HG02623 (cell line): ENCODE results near the gene SECISBP2L.

Source experiments
- ATAC-seq: cut with Tn5 transposase; IDR thresholded peaks from one replicate; pipeline ENCODE4 v1.9.1; 2021; ENCODE audit warnings: moderate library complexity; ENCODE audit not compliant: unreplicated experiment

The SECISBP2L gene

DNA sequence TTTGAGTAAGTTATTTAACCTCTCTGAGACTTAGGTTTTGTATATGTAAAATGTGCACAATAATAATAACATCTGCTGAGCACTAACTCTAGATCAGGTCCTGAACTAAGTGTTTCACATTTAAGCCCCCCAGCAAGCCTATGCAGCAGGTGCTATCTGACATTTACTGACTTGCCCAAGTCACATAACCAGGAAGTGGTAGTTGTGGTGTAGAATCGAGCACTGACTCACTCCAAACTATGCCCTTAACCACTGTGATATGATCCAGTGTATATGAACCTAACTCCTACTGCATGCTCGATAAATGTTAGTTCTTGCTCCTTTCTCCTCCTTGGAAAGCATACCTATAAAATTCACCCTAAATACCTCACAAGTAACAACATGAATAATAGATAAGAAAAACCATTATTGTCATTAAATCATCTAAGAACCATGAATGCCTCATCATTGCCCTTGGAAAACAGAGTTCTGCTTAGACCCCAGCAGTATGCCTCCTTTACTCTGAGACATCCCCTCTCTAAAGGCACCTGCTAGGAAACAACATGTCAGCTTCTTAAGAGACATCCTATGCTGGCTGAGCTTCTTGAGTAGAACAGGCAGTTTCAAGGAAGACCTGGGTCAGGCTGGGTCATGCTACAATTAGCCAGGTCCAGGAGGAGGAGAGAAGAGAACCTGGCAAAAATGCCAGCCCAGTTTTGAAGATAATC, 79.5 kb downstream of the SECISBP2L start:
- peak; percentile 76 for ATAC-seq

DNA sequence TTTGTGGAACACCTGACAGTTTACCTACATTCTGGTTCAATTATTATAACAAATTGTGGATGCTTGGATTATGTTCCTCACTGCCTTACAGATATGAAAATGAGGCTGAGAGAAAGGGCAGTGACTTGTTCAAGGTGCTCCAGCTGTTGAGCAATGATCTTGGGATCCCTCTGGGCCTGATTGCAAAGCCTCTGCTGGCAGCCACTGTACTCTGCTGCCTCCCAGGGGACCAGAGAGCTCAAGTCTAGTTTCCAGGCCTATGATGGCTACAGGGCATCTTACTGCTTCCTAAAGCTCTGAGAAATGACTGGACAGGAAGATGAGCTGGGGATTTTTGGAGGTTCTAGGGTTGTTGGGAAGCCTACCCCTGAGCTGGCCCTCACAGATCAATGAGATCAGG, 80.3 kb downstream of the SECISBP2L start:
- peak; percentile 46 for ATAC-seq

DNA sequence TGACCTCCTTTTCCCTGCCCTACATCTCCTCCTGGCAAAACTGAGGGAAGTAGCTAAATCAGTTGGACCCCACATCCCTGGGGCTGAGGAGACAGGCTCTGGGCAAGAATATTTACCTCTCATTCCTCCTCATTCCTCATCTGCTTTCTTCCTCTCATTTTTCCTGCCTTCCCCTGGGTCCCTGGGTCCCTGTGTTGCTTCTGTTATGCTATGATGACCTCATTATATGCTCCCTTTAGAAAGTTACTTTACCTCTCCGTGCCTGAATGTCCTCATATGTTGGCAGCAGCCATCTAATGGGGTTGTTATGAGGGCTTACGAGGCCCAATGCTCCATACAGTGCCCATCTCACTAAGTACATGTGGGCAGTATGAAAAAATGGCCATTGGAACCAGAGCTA, 81.3 kb downstream of the SECISBP2L start:
- no peak for ATAC-seq

DNA sequence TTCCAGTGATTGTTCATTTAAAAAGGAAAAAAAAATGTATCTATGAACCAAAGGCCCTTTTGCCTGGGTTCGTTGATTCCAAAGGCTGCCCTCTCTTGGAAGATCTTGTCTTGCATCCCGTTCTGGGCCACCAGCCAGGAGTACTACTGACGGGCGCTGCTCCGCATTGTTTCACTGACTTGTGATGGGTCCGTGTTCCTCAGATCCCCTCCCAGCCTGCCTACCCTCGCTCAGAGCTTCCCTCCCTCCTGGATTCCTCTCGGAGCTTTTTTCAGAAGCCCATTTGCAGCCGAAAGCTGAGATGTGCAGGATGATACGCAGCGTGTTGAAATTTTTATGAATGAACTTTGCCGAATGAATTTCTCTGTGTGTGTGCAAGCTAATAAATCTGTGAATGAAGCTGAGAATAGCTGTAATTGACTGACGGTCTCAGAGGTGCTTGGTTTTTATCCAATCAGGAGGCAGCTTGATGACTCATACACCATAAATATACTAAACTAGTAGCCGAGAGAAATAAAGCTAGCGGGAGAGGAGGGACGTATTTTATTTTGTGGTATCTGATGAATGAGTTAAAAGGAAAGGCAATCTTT, 82.6 kb downstream of the SECISBP2L start, which contains the start of gene SHC4:
TSS of gene SHC4 (minus strand) at position 396 of the 590 bp plus-strand sequence. CDS start 904 bp downstream, outside the sequence.
- ATAC-seq, result no peak

DNA sequence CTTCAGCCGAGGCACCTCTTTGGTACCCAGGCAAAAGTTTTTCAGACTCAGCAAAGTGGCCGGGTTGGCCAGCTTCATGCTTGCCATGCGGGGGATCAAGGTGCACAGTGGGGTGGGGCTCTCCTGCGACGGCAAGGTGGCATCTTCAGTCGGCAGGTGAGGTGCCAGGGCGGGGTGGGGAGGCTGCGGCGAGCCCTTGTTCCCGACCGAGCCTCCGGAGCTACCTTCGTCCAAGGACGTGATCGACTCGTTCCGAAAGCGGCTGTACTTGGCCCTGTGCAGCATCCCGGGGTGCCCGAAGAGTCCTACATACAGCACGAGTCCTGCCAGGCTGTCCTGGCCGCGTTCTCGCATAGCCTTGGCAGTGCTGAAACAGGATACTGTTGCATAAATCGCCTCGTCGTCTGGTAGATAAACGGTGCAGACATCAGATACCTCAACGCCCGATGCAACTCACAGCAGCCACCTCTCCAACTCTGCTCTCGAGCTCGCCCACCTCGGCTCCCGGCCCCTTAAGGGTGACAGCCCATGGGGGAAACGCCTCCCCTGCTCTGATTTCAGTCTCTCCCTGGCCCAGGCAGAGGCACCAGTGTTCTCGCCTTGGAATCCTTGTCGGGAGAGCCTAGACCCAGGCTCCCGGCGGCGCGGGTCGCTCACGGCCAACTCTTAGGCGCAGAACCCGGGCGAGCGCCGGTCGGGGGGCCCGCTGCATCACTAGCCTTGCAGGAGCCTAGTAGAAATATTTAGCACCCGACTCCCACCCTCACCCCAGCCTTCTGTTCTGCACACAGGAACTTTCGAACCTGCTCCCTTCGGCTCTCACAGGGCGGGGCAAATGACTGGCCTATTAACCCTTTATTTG, 83.4 kb downstream of the SECISBP2L start:
- no peak for ATAC-seq

DNA sequence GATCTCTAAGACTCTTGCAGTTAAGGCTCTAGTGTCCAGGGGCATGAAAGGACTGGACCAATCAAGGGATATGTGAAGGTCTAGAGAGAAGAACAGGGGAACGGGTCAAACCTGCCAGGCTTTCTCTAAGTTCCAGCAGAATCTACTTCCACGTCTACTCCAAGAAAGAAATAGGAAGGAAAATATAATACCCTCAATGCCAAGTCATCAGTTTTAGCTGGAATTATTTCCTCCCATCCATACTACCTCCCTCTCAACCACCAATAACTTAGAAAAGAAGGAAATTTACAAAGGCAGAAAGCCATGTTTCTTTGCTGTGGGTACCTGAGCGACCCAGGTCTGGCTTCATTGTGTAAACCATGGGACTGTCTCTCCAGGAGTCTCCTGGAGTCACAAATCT, 90.3 kb downstream of the SECISBP2L start:
- ATAC-seq, result no peak

DNA sequence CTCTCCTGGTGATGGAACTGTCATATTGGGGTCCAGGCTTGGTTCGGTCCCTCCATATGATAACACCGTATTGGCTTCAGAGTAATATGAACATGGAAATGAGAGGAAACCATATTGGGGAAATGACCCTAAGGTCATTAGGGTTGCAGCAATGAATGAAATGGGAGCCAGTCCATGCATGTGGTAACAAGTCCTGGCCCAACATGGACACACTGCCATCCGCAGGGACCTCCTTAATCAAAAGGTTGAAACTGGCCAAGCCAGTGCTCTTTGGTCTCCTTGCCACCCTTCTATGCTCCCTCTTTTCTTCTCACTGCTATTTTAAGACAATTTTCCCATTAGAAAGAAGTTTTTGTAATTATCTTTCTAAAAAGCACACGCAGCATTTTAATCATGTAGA, 90.9 kb downstream of the SECISBP2L start:
- ATAC-seq, result no peak

DNA sequence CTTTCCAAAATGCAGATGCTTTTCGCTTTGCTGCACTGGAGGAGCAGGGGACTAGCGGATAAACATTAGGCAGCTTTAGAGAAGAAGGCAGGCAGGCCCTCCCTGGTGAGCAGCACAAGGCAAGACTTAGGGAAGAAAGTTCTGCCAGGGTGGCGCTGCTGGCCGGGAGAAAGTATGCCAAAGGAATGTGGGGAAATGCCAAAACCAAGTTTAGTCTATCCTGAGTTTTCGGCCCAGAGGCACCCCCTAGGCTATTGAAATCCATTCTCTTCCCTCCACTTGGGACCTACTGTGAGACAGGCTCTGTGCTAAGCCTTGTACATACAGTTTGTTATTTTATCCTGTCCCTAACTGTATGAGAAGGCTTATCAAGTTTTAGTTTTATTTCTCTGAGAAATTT, 91.7 kb downstream of the SECISBP2L start:
- no peak for ATAC-seq

DNA sequence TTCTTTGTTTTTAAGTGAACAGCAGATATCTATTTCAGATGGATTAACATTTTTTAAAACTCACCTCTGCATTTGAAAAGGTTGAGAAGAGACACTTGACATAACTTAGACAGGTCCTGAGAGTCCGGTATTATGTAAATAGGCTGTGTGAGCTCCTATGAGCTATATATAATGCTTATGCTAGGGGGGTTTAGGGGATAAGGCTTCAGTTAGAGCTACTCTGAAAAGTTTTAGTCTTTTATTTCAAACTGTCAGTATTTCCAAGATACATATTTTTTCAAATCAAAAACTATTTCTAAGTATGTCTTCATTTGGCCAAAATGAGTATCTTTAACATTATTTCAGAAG, 99.4 kb downstream of the SECISBP2L start:
- ATAC-seq, result no peak

DNA sequence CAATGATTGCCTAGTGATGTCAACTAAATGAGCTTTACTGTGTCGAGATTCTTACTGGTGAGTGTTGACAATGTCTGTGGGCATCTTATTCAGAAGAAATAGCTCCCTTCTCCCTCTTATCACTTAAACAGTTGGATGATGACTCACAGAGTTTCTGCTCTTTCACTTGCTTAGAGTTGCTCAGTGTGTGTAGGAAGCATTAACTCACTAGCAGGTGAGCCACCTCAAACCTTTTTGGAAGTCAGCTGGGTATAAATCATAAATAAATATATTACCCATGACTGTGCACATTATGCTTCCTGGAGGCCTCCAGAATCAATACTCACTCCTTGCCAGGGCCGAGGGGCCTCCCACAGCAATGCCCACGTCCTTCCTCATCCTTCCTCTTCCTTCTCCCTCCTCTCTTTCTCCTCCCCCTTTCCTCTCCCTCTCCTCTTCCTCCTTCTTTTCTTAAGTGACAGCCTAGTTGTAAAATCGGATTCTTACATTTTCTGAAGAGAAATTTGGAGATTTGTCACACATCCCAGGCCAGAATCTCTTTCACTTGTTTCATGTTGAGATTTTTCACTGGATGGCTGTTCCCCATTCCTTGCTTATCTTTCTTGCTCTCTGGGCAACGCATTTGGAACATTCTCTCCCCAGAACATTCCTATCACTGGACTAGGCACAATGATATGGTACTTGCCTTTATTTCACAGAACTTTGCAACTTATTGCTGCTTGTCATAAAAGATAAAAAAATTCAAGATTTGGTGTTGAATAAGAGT, 100.0 kb downstream of the SECISBP2L start:
- ATAC-seq, result no peak

DNA sequence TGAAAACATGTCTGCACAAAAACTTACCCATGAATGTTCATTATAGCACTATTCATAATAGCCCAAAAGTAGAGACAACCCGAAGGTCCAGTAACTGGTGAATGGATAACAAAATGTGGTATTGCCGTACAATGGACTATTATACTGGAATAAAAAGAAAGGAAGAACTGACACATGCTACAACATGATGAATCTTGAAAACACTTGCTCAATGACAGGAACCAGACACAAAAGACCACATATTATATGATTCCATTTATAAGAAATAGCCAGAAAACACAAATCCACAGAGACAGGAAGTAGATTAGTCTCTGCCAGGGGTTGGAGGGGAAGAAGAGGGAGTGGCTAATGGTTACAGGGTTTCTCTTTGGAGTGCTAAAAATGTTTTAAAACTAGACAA, 100.9 kb downstream of the SECISBP2L start:
- ATAC-seq, result no peak

DNA sequence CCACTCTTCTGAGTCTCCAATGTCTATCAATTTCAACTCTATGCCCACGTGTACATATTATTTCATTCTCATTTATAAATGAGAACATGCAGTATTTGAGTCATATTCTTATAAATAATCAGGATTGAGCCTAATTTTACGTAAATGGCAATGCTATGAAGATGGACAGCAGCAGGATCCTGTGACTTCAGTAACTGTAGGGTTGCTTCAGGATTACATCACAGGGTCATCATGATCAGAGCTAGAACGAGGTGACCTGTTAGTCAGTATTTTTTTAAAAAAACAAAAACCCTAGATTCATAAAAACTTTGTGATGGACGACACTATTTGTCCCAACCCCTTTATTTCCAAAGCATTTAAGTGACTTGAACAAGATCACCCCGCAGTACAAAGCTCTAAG, 104.3 kb downstream of the SECISBP2L start:
- no peak for ATAC-seq

DNA sequence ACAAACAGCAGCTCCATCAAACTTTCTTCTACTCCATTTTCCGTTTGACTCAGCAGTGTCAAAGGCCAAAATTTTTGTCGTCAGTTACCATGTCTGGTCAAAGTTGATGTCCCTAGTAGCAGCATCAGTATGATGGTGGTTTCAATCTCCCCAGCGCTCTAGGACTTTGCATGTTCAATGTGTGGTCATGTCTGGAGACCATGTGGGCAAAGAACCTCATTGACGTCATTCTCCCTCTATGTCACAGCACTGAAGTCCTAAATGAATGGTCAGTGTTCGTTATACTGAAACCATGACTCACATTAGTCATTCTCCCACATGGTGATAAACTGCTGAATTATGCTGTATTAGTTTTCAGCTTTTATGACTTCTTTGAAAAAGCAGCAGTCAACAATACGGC, 105.7 kb downstream of the SECISBP2L start:
- peak; percentile 81 for ATAC-seq

DNA sequence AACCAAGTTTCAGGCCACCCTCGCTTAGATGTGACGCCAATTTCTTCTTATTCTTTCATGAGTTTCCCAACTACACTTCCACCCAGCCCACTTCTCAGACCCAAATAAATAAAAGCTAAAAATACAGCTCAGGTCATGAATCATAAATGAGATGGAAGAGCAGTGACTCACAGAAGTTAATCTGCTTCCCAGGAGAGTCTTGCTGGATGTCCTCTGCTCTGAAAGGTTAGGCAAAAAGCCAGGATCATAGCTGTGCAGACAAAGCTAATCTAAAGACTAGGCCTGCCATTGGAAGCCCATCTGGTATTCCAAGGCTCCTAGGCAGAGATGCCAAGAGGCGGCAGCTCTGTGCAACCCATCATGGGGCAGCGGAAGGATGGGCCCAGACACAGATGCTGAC, 106.6 kb downstream of the SECISBP2L start:
- no peak for ATAC-seq
